Psoas muscle (tissue), 8 donors: ENCODE measurements around the gene GJB6. TPM values are rescaled to one million over a fixed set of nuclear protein-coding genes. Genes with fewer than 3 reads are reported as not detected.
A peak's percentile ranks its signal among the peaks of the same experiment; 100 is the strongest.

Source experiments
- ATAC-seq, 4 donors: fragments of 200-7000 bp; cut with Tn5 transposase; one replicate each; pipeline ENCODE4 v1.9.1; 2020; ENCODE audit warnings: moderate library complexity in 3 of 4, mild to moderate bottlenecking in 2 of 4
- DNase-seq, 2 donors: peaks; one replicate each; pipeline ENCODE4 v3.0.0-alpha.2; 2020
- H3K27ac ChIP-seq: fragments of 200-600 bp; one replicate; pipeline ENCODE4 v1.8.0; 2022
- H3K27me3 ChIP-seq, 3 donors: fragments of 200-600 bp in 1 of 3; one replicate each; pipeline versions ENCODE4 v1.6.1 to v1.8.0; 2013 to 2022; ENCODE audit warnings: low read length in 2 of 3, mild to moderate bottlenecking in 2 of 3, moderate library complexity in 1 of 3; ENCODE audit not compliant: insufficient read depth in 3 of 3
- H3K36me3 ChIP-seq, 2 donors: fragments of 200-600 bp in 1 of 2; one replicate each; pipeline versions ENCODE4 v1.6.1 to v1.8.0; 2013 to 2022; ENCODE audit warnings: low read depth in 1 of 2, mild to moderate bottlenecking in 1 of 2, moderate library complexity in 1 of 2; ENCODE audit not compliant: insufficient read depth in 1 of 2
- H3K4me1 ChIP-seq: fragments of 200-600 bp; one replicate; pipeline ENCODE4 v1.8.0; 2022
- H3K4me3 ChIP-seq: fragments of 200-600 bp; one replicate; pipeline ENCODE4 v1.8.0; 2022; ENCODE audit warnings: mild to moderate bottlenecking
- H3K9me3 ChIP-seq: fragments of 200-600 bp; one replicate; pipeline ENCODE4 v1.8.0; 2022
- CTCF ChIP-seq: fragments of 200-600 bp; IDR thresholded peaks from one replicate; pipeline ENCODE4 v1.8.0; 2022; ENCODE audit warnings: antibody characterized with exemption
- WGBS, 3 donors: extraction: QIAGEN DNeasy Blood & Tissue Kit; methylation state at CpG; one replicate each; pipeline versions ENCODE4 v1.1.6 to v1.1.7; 2013; 5-methylcytosine and 5-hydroxymethylcytosine counted together
- intact Hi-C, 2 donors: fragments of 100-400 bp; cut with DNase I; formaldehyde crosslinking; loops; one replicate each; pipeline versions ENCODE4 v1.11.0 to v1.14.2; 2022
- polyA plus RNA-seq, 3 donors: library from polyadenylated mRNA; stranded (reverse); fragments of 200-250 nt; gene quantifications; one replicate each; pipeline ENCODE4 v1.2.3, GENCODE V29; 2013
- total RNA-seq, 4 donors: library from RNA; stranded (reverse); fragmentation: NEBNext Ultra II Directional in 2 of 4; extraction: Animal tissue kit (Norgen Biotek cat#: 25700) in 2 of 4; gene quantifications; one replicate each; pipeline versions ENCODE4 v1.2.1 to v1.2.4, GENCODE V29; 2021 to 2023
- donor health status: healthy with polysubstance abuse.
- donor health status: DM: no; HTN: no; CAD: no; lungs with moderate emphysema.
- donor health status: Bipolar disorder and iron deficiency.
- donor health status: healthy.
- donor health status: DM: yes; HTN: yes; CAD: no.
- donor health status: DM: no; HTN: no; CAD: no.
- donor health status: DM: no; HTN: no; CAD: no.
- donor health status: DM: yes; HTN: yes; CAD: no.

Gene GJB6
- total and polyA plus RNA-seq, 7 donors, result 0.03 TPM; not detected in 6

- no peak for TF ChIP-seq CTCF
- Histone ChIP-seq H3K36me3 (no peaks in the 10 kb centered on the region), H3K4me3 (no peak overlapping the region), H3K27me3 (peaks cover 0 to 23% (median 4%) of the 10 kb centered on the region in 3 donors), H3K9me3 (no peaks in the 10 kb centered on the region), H3K27ac (no peak overlapping the region), H3K4me1 (peaks cover 1% of the 10 kb centered on the region)
- 67 to 78% (median 68%) methylated on average over 6 of the region's 6 CpGs for WGBS, 3 donors
- intact Hi-C loops, result no loop called here
- ATAC-seq (no peak), DNase-seq (no peak)
Measured at GRCh38 chr13:20186771-20187170, 45.3 kb downstream of the GJB6 start.

- 65 to 77% (median 69%) methylated on average over 12 of the region's 12 CpGs for WGBS, 3 donors
- Histone ChIP-seq H3K4me3 (no peak overlapping the region), H3K27ac (no peak overlapping the region), H3K9me3 (no peaks in the 10 kb centered on the region), H3K36me3 (no peaks in the 10 kb centered on the region), H3K27me3 (peaks cover 0 to 22% (median 2%) of the 10 kb centered on the region in 3 donors), H3K4me1 (no peaks in the 10 kb centered on the region)
- ATAC-seq, result no peak
- TF ChIP-seq CTCF, result no peak
- intact Hi-C loops, result no loop called here
- DNase-seq, result no peak
Measured at GRCh38 chr13:20185366-20186056, 46.6 kb downstream of the GJB6 start.

- H3K4me1 ChIP-seq, result no peaks in the 10 kb centered on the region
- TF ChIP-seq CTCF, result peak; percentile 83
- ATAC-seq, result peak; percentile 73 to 88 (median 88)
- no peak overlapping the region for H3K4me3 ChIP-seq
- no peaks in the 10 kb centered on the region for H3K36me3 ChIP-seq
- H3K27ac ChIP-seq, result no peak overlapping the region
- H3K9me3 ChIP-seq, result no peaks in the 10 kb centered on the region
- peaks cover 0 to 50% (median 6%) of the 10 kb centered on the region in 3 donors for H3K27me3 ChIP-seq
- 25 to 27% (median 25%) methylated on average over 5 of the region's 5 CpGs for WGBS, 3 donors
- intact Hi-C loops, result no loop called here
- no peak for DNase-seq
Measured at GRCh38 chr13:20182231-20182846, 49.8 kb downstream of the GJB6 start.

GRCh38 chr13:20181188-20181587 lies 50.9 kb downstream of the GJB6 start:
- TF ChIP-seq CTCF, result no peak
- ATAC-seq, result no peak
- Histone ChIP-seq H3K36me3 (no peaks in the 10 kb centered on the region), H3K9me3 (no peaks in the 10 kb centered on the region), H3K27me3 (peaks cover 0 to 57% (median 10%) of the 10 kb centered on the region in 3 donors), H3K4me3 (no peak overlapping the region), H3K4me1 (no peaks in the 10 kb centered on the region), H3K27ac (no peak overlapping the region)
- no peak for DNase-seq
- WGBS, 3 donors, result 59 to 64% (median 64%) methylated on average over 3 of the region's 3 CpGs
- intact Hi-C loops, result no loop called here
